ENCODE measurements around the gene SCFD2. TPM values are rescaled to one million over a fixed set of nuclear protein-coding genes. Genes with fewer than 3 reads are reported as not detected.
A peak's percentile ranks its signal among the peaks of the same experiment; 100 is the strongest.
"Not testable (repeated sequence)": the region's sequence is repeated elsewhere in the genome, so short reads cannot be mapped to it uniquely, and the experiment has no call there.

Gene SCFD2
- total and polyA plus RNA-seq, 12 donors = 2.9 to 15.0 (median 9.7) TPM

DNA sequence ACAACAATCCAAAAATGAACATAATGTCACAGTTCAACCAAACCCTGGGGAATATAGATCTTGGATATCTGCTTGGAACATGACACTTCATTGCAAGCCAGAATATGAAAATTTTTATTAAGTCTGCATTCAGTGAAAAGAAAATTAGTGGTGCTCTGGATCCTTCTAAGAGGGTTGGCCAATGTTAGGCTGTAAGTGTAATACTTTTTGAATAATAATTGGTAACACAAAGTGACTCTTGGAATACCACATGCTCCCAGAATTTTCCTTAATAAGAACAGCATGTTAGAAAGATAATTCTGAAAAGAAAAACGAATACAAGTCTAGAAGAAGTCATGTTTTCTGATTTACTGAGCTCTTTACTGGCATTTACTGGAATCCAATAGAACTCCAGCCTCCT, 328.0 kb downstream of the SCFD2 start:
- Histone ChIP-seq H3K9me3 (peaks cover 0 to 18% (median 0%) of the 10 kb centered on the region in 11 donors), H3K27ac (peak overlapping the region in 1 of 10 donors; percentile 11), H3K4me3 (no peak overlapping the region), H3K27me3 (no peaks in the 10 kb centered on the region), H3K4me1 (no peaks in the 10 kb centered on the region), H3K36me3 (no peaks in the 10 kb centered on the region)
- no peak for DNase-seq
- TF ChIP-seq CTCF (IDR thresholded peaks at IDR 0.05) = no peak
- intact Hi-C loops (cut with DNase I) = loop anchor here in 1 of 10 donors (10.0 kb wide), 1 partner anchor 47 kb away; no protein-coding TSS in a partner anchor
- ATAC-seq = no peak
- WGBS, 2 donors = 48 to 63% methylated on average over 1 of the region's 1 CpG

- H3K27me3 ChIP-seq, DNase-seq, H3K27ac ChIP-seq, H3K4me1 ChIP-seq, H3K36me3 ChIP-seq, ATAC-seq, H3K4me3 ChIP-seq: not testable (repeated sequence)
- peaks cover 0 to 32% (median 0%) of the 10 kb centered on the region in 11 donors for H3K9me3 ChIP-seq
- intact Hi-C loops (cut with DNase I) = loop anchor here in 1 of 10 donors (10.0 kb wide), 1 partner anchor 52 kb away; no protein-coding TSS in a partner anchor
- 82 to 89% methylated on average over 1 of the region's 1 CpG for WGBS, 2 donors
These were observed 333.0 kb downstream of the SCFD2 start for GRCh38 chr4:53032908-53033307.

- peaks cover 0 to 21% (median 12%) of the 10 kb centered on the region in 9 donors for H3K4me1 ChIP-seq
- ATAC-seq (no peak), DNase-seq (no peak)
- no peak overlapping the region for H3K4me3 ChIP-seq
- peaks cover 0 to 4% (median 0%) of the 10 kb centered on the region in 11 donors for H3K9me3 ChIP-seq
- intact Hi-C loops (cut with DNase I) = loop anchor here in 1 of 10 donors (10.0 kb wide), 1 partner anchor 679 kb away; no protein-coding TSS in a partner anchor
- WGBS, 2 donors = 77 to 88% methylated on average over 2 of the region's 2 CpGs
- H3K27ac ChIP-seq = no peak overlapping the region
- no peaks in the 10 kb centered on the region for H3K27me3 ChIP-seq
- H3K36me3 ChIP-seq = no peaks in the 10 kb centered on the region
- TF ChIP-seq CTCF (IDR thresholded peaks at IDR 0.05) = no peak
These were observed 339.6 kb downstream of the SCFD2 start for GRCh38 chr4:53026233-53026632.

GRCh38 chr4:53023677-53024299, 342.1 kb downstream of the SCFD2 start:
- no peak for TF ChIP-seq CTCF (IDR thresholded peaks at IDR 0.05)
- DNase-seq (no peak), ATAC-seq (no peak)
- Histone ChIP-seq H3K9me3 (no peaks in the 10 kb centered on the region), H3K36me3 (no peaks in the 10 kb centered on the region), H3K27me3 (no peaks in the 10 kb centered on the region), H3K27ac (no peak overlapping the region), H3K4me3 (no peak overlapping the region), H3K4me1 (peaks cover 9 to 45% (median 32%) of the 10 kb centered on the region in 9 donors)
- 84 to 86% methylated on average over 3 of the region's 3 CpGs for WGBS, 2 donors
- intact Hi-C loops (cut with DNase I) = loop anchor here in 2 of 10 donors (5.0 to 10.0 kb wide), 2 partner anchors 169 to 681 kb away; no protein-coding TSS in a partner anchor

Measured in heart right ventricle (tissue), 16 donors.